SU-DHL-6 (cell line): ENCODE results near the gene LRFN5.

Experiments used
- H2AFZ ChIP-seq: fragments of 200-600 bp; sonication (generic); 2 replicates; pipeline ENCODE4 v1.6.1; 2014; ENCODE audit warnings: low read depth, mild to moderate bottlenecking, moderate library complexity, mixed read lengths, antibody characterized with exemption, low read length; ENCODE audit not compliant: severe bottlenecking
- H3F3A ChIP-seq: fragments of 200-600 bp; shearing (Covaris generic); 2 replicates; pipeline ENCODE4 v1.6.0; 2016; ENCODE audit warnings: antibody characterized with exemption, mild to moderate bottlenecking; ENCODE audit not compliant: insufficient read depth
- H3K27ac ChIP-seq: fragments of 200-600 bp; sonication (generic); 2 replicates; pipeline ENCODE4 v1.5.1; 2016; ENCODE audit warnings: low read depth, mild to moderate bottlenecking, low read length, moderate library complexity, mixed read lengths
- H3K27me3 ChIP-seq: fragments of 200-600 bp; sonication (generic), shearing (Covaris generic); 2 replicates; pipeline ENCODE4 v1.6.0; 2014; ENCODE audit warnings: mild to moderate bottlenecking, low read length
- H3K36me3 ChIP-seq: fragments of 200-600 bp; sonication (generic); 2 replicates; pipeline ENCODE4 v1.6.1; 2014; ENCODE audit warnings: mild to moderate bottlenecking, low read length, mixed read lengths
- H3K4me2 ChIP-seq: fragments of 300-600, 200-600 bp; shearing (Covaris generic), sonication (generic); 2 replicates; pipeline ENCODE4 v1.6.0; 2014; ENCODE audit warnings: low read length, low read depth, mild to moderate bottlenecking; ENCODE audit not compliant: poor library complexity, severe bottlenecking
- H3K4me3 ChIP-seq: fragments of 200-600 bp; sonication (generic); 2 replicates; pipeline ENCODE4 v1.5.1; 2014; ENCODE audit warnings: antibody characterized with exemption, low read length, mild to moderate bottlenecking, mixed read lengths; ENCODE audit not compliant: insufficient read depth, poor library complexity, severe bottlenecking
- H3K79me2 ChIP-seq: fragments of 200-600 bp; sonication (generic); 2 replicates; pipeline ENCODE4 v1.6.1; 2014; ENCODE audit warnings: mild to moderate bottlenecking, low read length, moderate library complexity; ENCODE audit not compliant: insufficient read depth
- H3K9ac ChIP-seq: fragments of 200-600 bp; sonication (generic); 2 replicates; pipeline ENCODE4 v1.7.0; 2014; ENCODE audit warnings: mild to moderate bottlenecking, low read length
- H3K9me2 ChIP-seq: fragments of 200-600 bp; sonication (generic); replicated peaks from 2 replicates; pipeline ENCODE4 v1.6.1; 2014; ENCODE audit warnings: low read length; ENCODE audit not compliant: insufficient read depth
- H3K9me3 ChIP-seq: fragments of 200-600 bp; sonication (generic); 2 replicates; pipeline ENCODE4 v1.6.1; 2014; ENCODE audit warnings: low read length, mixed read lengths; ENCODE audit not compliant: insufficient read depth
- H4K20me1 ChIP-seq: fragments of 200-600 bp; sonication (generic); 2 replicates; pipeline ENCODE4 v1.6.1; 2014; ENCODE audit warnings: low read depth, mild to moderate bottlenecking, antibody characterized with exemption, low read length, moderate library complexity, mixed read lengths
- EZH2phosphoT487 ChIP-seq: fragments of 200-600 bp; sonication (generic), shearing (Covaris generic); conservative IDR thresholded peaks from 2 replicates; pipeline ENCODE4 v1.6.1; 2018; ENCODE audit warnings: mild to moderate bottlenecking, antibody characterized with exemption, low read length, moderate library complexity, mixed read lengths
- TF ChIP-seq, protein P1 (sequence below): fragments of 200-600 bp; sonication (generic); IDR thresholded peaks from one replicate; pipeline ENCODE4 v1.5.1; 2017; ENCODE audit warnings: antibody characterized with exemption, mild to moderate bottlenecking, low read length, moderate library complexity; ENCODE audit not compliant: insufficient read depth, poor library complexity, severe bottlenecking

Gene LRFN5

DNA sequence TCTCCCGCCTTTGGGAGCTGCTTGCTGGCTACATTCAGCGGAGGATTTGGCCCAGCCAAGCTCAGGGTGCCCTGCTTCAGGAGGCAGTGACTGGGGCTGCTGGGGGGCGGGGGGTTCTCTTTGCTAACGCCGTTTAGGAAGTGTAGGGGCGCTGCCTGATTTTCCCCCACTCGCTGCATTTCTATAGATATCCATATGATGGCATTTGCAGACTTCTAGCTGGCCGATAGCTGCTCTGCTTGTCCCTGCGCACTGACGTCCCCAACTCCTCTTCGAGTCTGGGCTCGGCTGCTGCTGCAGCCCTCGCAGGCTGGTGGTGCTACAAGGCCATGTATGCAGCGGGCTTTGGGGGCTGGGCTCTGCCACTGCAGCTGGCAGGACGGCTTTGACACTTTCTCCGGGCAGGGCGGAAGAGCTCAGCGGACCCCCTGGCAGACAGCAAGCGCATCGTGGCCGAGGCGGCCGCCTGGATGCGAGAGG is 3.1 kb downstream of the LRFN5 start:
- no peaks in the 10 kb centered on the region for H3K9me2 ChIP-seq
- no peak overlapping the region for H3K9ac ChIP-seq
- no peak for TF ChIP-seq EZH2phosphoT487
- TF ChIP-seq, protein P1, sequence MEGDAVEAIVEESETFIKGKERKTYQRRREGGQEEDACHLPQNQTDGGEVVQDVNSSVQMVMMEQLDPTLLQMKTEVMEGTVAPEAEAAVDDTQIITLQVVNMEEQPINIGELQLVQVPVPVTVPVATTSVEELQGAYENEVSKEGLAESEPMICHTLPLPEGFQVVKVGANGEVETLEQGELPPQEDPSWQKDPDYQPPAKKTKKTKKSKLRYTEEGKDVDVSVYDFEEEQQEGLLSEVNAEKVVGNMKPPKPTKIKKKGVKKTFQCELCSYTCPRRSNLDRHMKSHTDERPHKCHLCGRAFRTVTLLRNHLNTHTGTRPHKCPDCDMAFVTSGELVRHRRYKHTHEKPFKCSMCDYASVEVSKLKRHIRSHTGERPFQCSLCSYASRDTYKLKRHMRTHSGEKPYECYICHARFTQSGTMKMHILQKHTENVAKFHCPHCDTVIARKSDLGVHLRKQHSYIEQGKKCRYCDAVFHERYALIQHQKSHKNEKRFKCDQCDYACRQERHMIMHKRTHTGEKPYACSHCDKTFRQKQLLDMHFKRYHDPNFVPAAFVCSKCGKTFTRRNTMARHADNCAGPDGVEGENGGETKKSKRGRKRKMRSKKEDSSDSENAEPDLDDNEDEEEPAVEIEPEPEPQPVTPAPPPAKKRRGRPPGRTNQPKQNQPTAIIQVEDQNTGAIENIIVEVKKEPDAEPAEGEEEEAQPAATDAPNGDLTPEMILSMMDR: no peak
- H3F3A ChIP-seq: no peaks in the 10 kb centered on the region
- no peaks in the 10 kb centered on the region for H4K20me1 ChIP-seq
- no peak overlapping the region for H3K4me2 ChIP-seq
- no peaks in the 10 kb centered on the region for H3K27me3 ChIP-seq
- H2AFZ ChIP-seq: no peak overlapping the region
- H3K9me3 ChIP-seq: peaks cover 8% of the 10 kb centered on the region; the same call in 1 of the 2 replicates
- H3K4me3 ChIP-seq: no peak overlapping the region
- no peaks in the 10 kb centered on the region for H3K79me2 ChIP-seq
- H3K36me3 ChIP-seq: no peaks in the 10 kb centered on the region
- H3K27ac ChIP-seq: no peak overlapping the region

- H3K9ac ChIP-seq: no peak overlapping the region
- H3K4me2 ChIP-seq: no peak overlapping the region
- H3K27ac ChIP-seq: no peak overlapping the region
- TF ChIP-seq, protein P1: no peak
- no peak for TF ChIP-seq EZH2phosphoT487
- no peak overlapping the region for H2AFZ ChIP-seq
- no peak overlapping the region for H3K4me3 ChIP-seq
- no peaks in the 10 kb centered on the region for H4K20me1 ChIP-seq
- no peaks in the 10 kb centered on the region for H3K79me2 ChIP-seq
- H3K9me2 ChIP-seq: no peaks in the 10 kb centered on the region
- H3F3A ChIP-seq: no peaks in the 10 kb centered on the region
- H3K9me3 ChIP-seq: no peaks in the 10 kb centered on the region
- H3K36me3 ChIP-seq: no peaks in the 10 kb centered on the region
- H3K27me3 ChIP-seq: no peaks in the 10 kb centered on the region
Measured at GRCh38 chr14:41615011-41615595, 8.4 kb downstream of the LRFN5 start.

DNA sequence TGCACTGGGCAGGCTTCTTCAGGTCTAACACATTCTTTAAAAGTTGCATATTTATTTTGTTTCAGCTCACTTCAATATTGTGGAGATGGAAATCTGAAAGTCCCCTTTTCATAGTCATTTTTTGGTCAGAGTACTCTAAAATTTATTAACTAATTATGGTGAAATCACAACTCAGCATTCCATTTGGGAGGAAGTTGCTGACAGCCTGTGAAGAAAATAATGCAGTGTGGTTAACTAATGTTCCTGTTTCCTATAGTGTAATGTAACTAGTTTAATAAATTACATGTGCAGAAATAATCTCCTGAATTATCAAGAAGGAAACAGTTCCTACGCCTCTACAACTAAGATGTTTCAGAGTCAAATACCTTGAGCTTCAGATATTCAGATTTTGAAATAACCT is 17.1 kb downstream of the LRFN5 start:
- no peak overlapping the region for H3K4me2 ChIP-seq
- no peaks in the 10 kb centered on the region for H3K9me2 ChIP-seq
- no peak overlapping the region for H3K9ac ChIP-seq
- H3K9me3 ChIP-seq: no peaks in the 10 kb centered on the region
- no peaks in the 10 kb centered on the region for H3F3A ChIP-seq
- no peaks in the 10 kb centered on the region for H3K79me2 ChIP-seq
- no peaks in the 10 kb centered on the region for H4K20me1 ChIP-seq
- TF ChIP-seq, protein P1: no peak
- TF ChIP-seq EZH2phosphoT487: no peak
- H3K27me3 ChIP-seq: no peaks in the 10 kb centered on the region
- H3K27ac ChIP-seq: no peak overlapping the region
- no peak overlapping the region for H3K4me3 ChIP-seq
- no peaks in the 10 kb centered on the region for H3K36me3 ChIP-seq
- H2AFZ ChIP-seq: no peak overlapping the region
